ENCODE results near the gene SSC5D. TPM values are rescaled to one million over a fixed set of nuclear protein-coding genes. Genes with fewer than 3 reads are reported as not detected.

The SSC5D gene
- total RNA-seq, 1 donor from 2014 or later = 1.5 TPM

- no peak for TF ChIP-seq CTCF (conservative IDR thresholded peaks at IDR 0.05)
- no peak for DNase-seq (ENCODE audit: extremely low spot score, unreplicated experiment)
- no peaks in the 10 kb centered on the region for H3K36me3 Mint-ChIP-seq
- no peaks in the 10 kb centered on the region for H3K9me3 Mint-ChIP-seq
- no peak overlapping the region for H3K27ac Mint-ChIP-seq
- peaks cover 22% of the 10 kb centered on the region for H3K27me3 Mint-ChIP-seq
- H3K4me3 Mint-ChIP-seq = peak overlapping the region; percentile 72
- H3K4me1 Mint-ChIP-seq (ENCODE audit: unreplicated experiment) = no peaks in the 10 kb centered on the region
These were observed 16.0 kb downstream of the SSC5D start for GRCh38 chr19:55504252-55504603.

- H3K27me3 Mint-ChIP-seq = peaks cover 22% of the 10 kb centered on the region
- H3K9me3 Mint-ChIP-seq = no peaks in the 10 kb centered on the region
- no peak for DNase-seq (ENCODE audit: extremely low spot score, unreplicated experiment)
- H3K4me1 Mint-ChIP-seq (ENCODE audit: unreplicated experiment) = no peaks in the 10 kb centered on the region
- H3K4me3 Mint-ChIP-seq = no peak overlapping the region
- no peak for TF ChIP-seq CTCF (conservative IDR thresholded peaks at IDR 0.05)
- no peak overlapping the region for H3K27ac Mint-ChIP-seq
- H3K36me3 Mint-ChIP-seq = no peaks in the 10 kb centered on the region
These were observed 16.7 kb downstream of the SSC5D start for GRCh38 chr19:55504981-55505380.

DNA sequence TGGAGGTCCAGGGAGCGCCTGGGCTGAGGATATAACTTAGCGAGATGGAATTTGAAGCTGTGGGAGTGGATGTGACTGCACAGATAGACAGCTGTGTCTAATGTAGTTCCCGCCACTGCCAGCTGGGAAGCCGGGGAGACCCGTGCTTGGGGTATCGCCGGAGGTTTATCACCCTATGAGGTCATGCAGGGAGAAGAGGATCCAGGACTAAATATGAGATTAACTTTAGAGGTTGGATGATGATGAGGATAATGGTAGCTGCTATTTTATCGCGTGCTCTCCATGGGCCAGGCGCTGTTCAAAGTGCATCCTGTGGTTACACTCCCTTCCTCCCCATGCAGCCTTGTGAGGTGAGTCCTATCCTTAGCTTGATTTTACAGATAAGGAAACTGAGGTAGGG is 19.9 kb downstream of the SSC5D start:
- Mint-ChIP-seq H3K27me3 (peaks cover 29% of the 10 kb centered on the region), H3K27ac (no peak overlapping the region), H3K9me3 (no peaks in the 10 kb centered on the region), H3K36me3 (no peaks in the 10 kb centered on the region), H3K4me1 (ENCODE audit: unreplicated experiment) (no peaks in the 10 kb centered on the region), H3K4me3 (no peak overlapping the region)
- TF ChIP-seq CTCF (conservative IDR thresholded peaks at IDR 0.05) = no peak
- no peak for DNase-seq (ENCODE audit: extremely low spot score, unreplicated experiment)

DNA sequence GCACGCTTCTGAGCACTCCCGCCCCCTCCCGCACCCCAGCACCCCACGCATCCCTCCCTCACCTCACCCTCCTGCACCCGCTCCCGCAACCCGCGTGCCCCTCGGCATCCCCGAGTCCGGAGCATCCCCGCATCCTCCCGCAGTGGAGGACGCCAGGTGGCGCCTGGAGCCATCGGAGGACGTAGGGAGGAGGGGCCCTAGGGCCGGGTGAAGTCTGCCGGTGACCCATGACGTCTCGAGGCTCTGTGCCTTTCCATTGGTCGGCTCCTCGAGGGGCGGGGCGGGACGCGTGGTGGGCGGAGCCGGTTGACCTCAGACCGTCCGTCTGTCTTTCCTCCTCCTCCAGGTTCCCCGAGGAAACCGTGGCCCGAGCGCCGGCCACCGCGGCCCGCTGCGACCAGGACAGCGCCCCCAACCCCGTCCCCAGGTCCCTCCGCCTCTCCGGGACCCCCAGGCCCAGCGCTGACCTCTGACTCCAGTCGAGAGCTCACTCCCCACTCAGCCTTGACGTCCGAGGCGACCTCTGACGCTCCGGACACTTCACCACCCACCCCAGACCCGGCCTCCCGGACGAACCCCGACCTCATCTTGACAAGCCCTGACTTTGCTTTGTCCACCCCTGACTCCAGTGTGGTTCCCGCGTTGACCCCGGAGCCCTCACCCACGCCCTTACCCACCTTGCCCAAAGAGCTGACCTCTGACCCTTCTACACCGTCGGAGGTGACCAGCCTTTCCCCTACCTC is 28.8 kb downstream of the SSC5D start:
- Mint-ChIP-seq H3K4me3 (peak overlapping the region; percentile 86), H3K36me3 (no peaks in the 10 kb centered on the region), H3K9me3 (no peaks in the 10 kb centered on the region), H3K27ac (peak overlapping the region; percentile 77), H3K27me3 (peaks cover 8% of the 10 kb centered on the region), H3K4me1 (ENCODE audit: unreplicated experiment) (peaks cover 3% of the 10 kb centered on the region)
- TF ChIP-seq CTCF (conservative IDR thresholded peaks at IDR 0.05) = peak; percentile 82
- DNase-seq (ENCODE audit: extremely low spot score, unreplicated experiment) = peak; percentile 96

GRCh38 chr19:55519451-55520311 is 31.4 kb downstream of the SSC5D start:
- DNase-seq (ENCODE audit: extremely low spot score, unreplicated experiment) = no peak
- Mint-ChIP-seq H3K4me1 (ENCODE audit: unreplicated experiment) (peaks cover 5% of the 10 kb centered on the region), H3K27ac (no peak overlapping the region), H3K36me3 (no peaks in the 10 kb centered on the region), H3K4me3 (no peak overlapping the region), H3K9me3 (no peaks in the 10 kb centered on the region), H3K27me3 (peaks cover 4% of the 10 kb centered on the region)
- no peak for TF ChIP-seq CTCF (conservative IDR thresholded peaks at IDR 0.05)

Data from type B pancreatic cell (in vitro differentiated cells).